Pancreas (tissue), 10 donors: ENCODE data around the gene ADAMTSL2. TPM values are rescaled to one million over a fixed set of nuclear protein-coding genes. Genes with fewer than 3 reads are reported as not detected.

ENCODE experiments used
- ATAC-seq, 4 donors: fragments of 200-7000 bp; cut with Tn5 transposase; one replicate each; pipeline versions ENCODE4 v1.8.0 to v1.9.1; 2020; ENCODE audit warnings: mild to moderate bottlenecking in 4 of 4, moderate library complexity in 4 of 4
- DNase-seq, 6 donors: peaks; one replicate each; pipeline ENCODE4 v3.0.0-alpha.2; 2020
- FAIRE-seq: peaks from 2 replicates; lab custom pipeline; 2012; peaks lifted over from hg19 to GRCh38; lab: Jason Lieb, UNC
- H3K27ac ChIP-seq, 4 donors: fragments of 200-600 bp; sonication (generic); 1 replicate in 3 of 4; 2 replicates in 1 of 4; pipeline versions ENCODE4 v1.5.0 to v1.8.0; 2020
- H3K27me3 ChIP-seq, 4 donors: fragments of 200-600 bp; one replicate each; pipeline ENCODE4 v1.8.0; 2021
- H3K36me3 ChIP-seq, 3 donors: fragments of 200-600 bp; sonication (generic) in 1 of 3; one replicate each; pipeline versions ENCODE4 v1.5.0 to v1.8.0; 2020 to 2021
- H3K4me1 ChIP-seq, 3 donors: fragments of 200-600 bp; one replicate each; pipeline ENCODE4 v1.8.0; 2021
- H3K4me3 ChIP-seq, 4 donors: fragments of 200-600 bp; sonication (generic) in 2 of 4; one replicate each; pipeline versions ENCODE4 v1.5.0 to v1.8.0; 2020 to 2021
- H3K9me3 ChIP-seq, 4 donors: fragments of 200-600 bp; one replicate each; pipeline ENCODE4 v1.8.0; 2021
- CTCF ChIP-seq, 4 donors: fragments of 200-600 bp; sonication (generic) in 3 of 4; IDR thresholded peaks; one replicate each; pipeline versions ENCODE4 v1.5.0 to v1.8.0; 2021; ENCODE audit warnings: antibody characterized with exemption in 4 of 4
- WGBS, 2 donors: extraction: QIAGEN DNeasy Blood & Tissue Kit; methylation state at CpG; one replicate each; pipeline ENCODE4 v1.1.7; 2013; 5-methylcytosine and 5-hydroxymethylcytosine counted together
- intact Hi-C, 3 donors: fragments of 100-400 bp; cut with DNase I; formaldehyde crosslinking; loops; one replicate each; pipeline versions ENCODE4 v1.11.1 to v1.14.2; 2022
- polyA plus RNA-seq, 2 donors: library from polyadenylated mRNA; stranded (reverse); fragments of 200-250 nt; gene quantifications; one replicate each; pipeline ENCODE4 v1.2.3, GENCODE V29; 2013
- total RNA-seq, 6 donors: library from RNA; stranded (reverse); fragmentation: NEBNext Ultra II Directional in 4 of 6; extraction: Animal tissue kit (Norgen Biotek cat#: 25700) in 4 of 6; gene quantifications; one replicate each; pipeline versions ENCODE4 v1.2.1 to v1.2.4, GENCODE V29; 2021 to 2023
- donor health status: healthy with polysubstance abuse.
- donor health status: DM: no; HTN: no; CAD: no; lungs with moderate emphysema.
- donor health status: DM: no; HTN: no; CAD: no.
- donor health status: control.
- donor health status: control.
- donor health status: Bipolar disorder and iron deficiency.
- donor health status: DM: yes; HTN: yes; CAD: no.
- donor health status: DM: no; HTN: no; CAD: no.
- donor health status: DM: no; HTN: no; CAD: no.
- donor health status: DM: yes; HTN: yes; CAD: no.

ADAMTSL2 gene
- total and polyA plus RNA-seq, 8 donors = 1.5 to 12.9 (median 3.2) TPM

DNA sequence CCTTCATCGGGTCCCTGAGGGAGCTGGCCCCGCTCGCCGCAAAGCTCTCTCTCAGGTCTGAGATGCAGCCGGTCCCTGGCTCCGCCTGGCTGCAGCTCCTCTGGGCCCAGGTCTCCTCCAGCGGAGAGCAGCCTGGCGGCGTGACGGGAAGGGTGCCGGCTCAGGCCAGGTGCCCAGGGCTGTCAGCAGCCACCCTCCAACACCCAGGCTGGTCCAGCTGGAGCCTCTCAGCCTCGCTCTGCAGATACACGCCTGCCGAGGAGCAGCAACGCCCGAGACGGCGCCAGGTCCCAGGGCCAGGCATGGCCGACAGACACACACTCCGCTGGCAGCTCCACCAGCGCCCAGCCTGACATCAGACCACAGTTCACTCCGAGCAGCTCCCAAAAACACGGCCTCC lies 49.1 kb downstream of the ADAMTSL2 start:
- H3K36me3 ChIP-seq = no peaks in the 10 kb centered on the region
- no peak for TF ChIP-seq CTCF (IDR thresholded peaks at IDR 0.05)
- H3K27me3 ChIP-seq = peaks cover 0 to 7% (median 0%) of the 10 kb centered on the region in 4 donors
- DNase-seq = peak in 1 of 6 donors; percentile 54
- FAIRE-seq = no peak
- no peak for ATAC-seq
- H3K4me1 ChIP-seq = no peaks in the 10 kb centered on the region
- no peak overlapping the region for H3K4me3 ChIP-seq
- 69 to 77% methylated on average over 22 to 23 of the region's 23 CpGs for WGBS, 2 donors
- intact Hi-C loops = no loop called here
- H3K27ac ChIP-seq = no peak overlapping the region
- no peaks in the 10 kb centered on the region for H3K9me3 ChIP-seq

GRCh38 chr9:133584167-133584558 lies 49.7 kb downstream of the ADAMTSL2 start:
- peak in 1 of 6 donors; percentile 14 for DNase-seq
- TF ChIP-seq CTCF (IDR thresholded peaks at IDR 0.05) = no peak
- 32 to 37% methylated on average over 5 of the region's 5 CpGs for WGBS, 2 donors
- no peak for FAIRE-seq
- Histone ChIP-seq H3K4me1 (no peaks in the 10 kb centered on the region), H3K4me3 (no peak overlapping the region), H3K27me3 (peaks cover 0 to 7% (median 0%) of the 10 kb centered on the region in 4 donors), H3K36me3 (no peaks in the 10 kb centered on the region), H3K9me3 (no peaks in the 10 kb centered on the region), H3K27ac (no peak overlapping the region)
- intact Hi-C loops = no loop called here
- no peak for ATAC-seq

GRCh38 chr9:133584559-133585476 lies 50.3 kb downstream of the ADAMTSL2 start:
- H3K36me3 ChIP-seq = no peaks in the 10 kb centered on the region
- WGBS, 2 donors = 20 to 21% methylated on average over 28 of the region's 28 CpGs
- peaks cover 0 to 7% (median 0%) of the 10 kb centered on the region in 4 donors for H3K27me3 ChIP-seq
- no peak for FAIRE-seq
- ATAC-seq = peak in 2 of 4 donors; percentile 15 to 16
- no peak for TF ChIP-seq CTCF (IDR thresholded peaks at IDR 0.05)
- H3K9me3 ChIP-seq = no peaks in the 10 kb centered on the region
- no peak overlapping the region for H3K27ac ChIP-seq
- intact Hi-C loops = no loop called here
- H3K4me1 ChIP-seq = no peaks in the 10 kb centered on the region
- H3K4me3 ChIP-seq = no peak overlapping the region
- DNase-seq = peak in 1 of 6 donors; percentile 59

DNA sequence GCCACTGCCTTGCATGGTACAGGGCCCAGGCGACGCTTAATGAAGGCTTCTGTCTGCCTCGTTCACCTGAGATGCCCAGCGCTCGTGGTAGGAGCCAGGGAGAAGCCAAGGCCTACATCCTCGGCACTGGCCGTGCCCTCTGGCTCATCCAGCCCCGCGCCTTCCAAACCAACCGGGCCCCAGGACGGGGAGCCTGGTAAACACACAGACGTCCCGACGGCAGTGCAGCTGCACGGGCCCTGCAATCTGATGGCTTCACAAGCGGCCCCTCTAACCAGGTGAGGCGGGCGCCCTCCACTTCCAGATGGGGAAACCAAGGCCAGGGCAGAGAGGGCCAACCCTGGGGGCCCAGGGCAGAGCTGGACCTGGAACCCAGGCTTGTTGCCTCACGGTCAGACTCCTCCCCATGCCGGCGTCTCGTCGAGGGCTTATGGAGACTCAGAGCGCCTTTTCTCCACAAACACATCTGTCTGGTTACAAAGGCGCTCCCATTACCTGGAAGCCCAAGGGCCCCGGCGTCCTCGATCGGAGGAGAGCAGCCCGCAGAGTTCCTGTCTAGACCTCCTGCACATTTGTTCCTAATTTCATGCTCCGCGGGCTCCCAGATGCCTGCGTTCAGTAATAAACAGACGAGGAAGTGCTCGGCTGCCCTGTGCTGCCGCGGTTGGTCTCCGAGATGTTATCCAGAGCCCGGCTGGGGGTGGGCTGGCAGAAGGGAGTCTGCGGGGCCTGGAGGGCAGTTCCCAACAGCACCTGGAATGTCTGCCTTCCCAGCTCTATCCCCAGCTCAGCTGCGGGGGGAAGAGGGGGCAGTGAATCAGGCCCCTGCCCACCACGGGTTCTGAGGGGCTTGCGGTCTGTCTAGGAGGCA lies 51.2 kb downstream of the ADAMTSL2 start:
- H3K36me3 ChIP-seq = no peaks in the 10 kb centered on the region
- H3K9me3 ChIP-seq = no peaks in the 10 kb centered on the region
- H3K4me3 ChIP-seq = no peak overlapping the region
- ATAC-seq (peak in 1 of 4 donors; percentile 9), DNase-seq (peak in 1 of 6 donors; percentile 70), FAIRE-seq (no peak)
- H3K4me1 ChIP-seq = no peaks in the 10 kb centered on the region
- peaks cover 0 to 7% (median 0%) of the 10 kb centered on the region in 4 donors for H3K27me3 ChIP-seq
- no peak for TF ChIP-seq CTCF (IDR thresholded peaks at IDR 0.05)
- no peak overlapping the region for H3K27ac ChIP-seq
- WGBS, 2 donors = 22 to 28% methylated on average over 43 of the region's 43 CpGs
- intact Hi-C loops = no loop called here
